HG02840 (cell line): ENCODE data around the gene EIF3A.
"Not testable (repeated sequence)": the region's sequence is repeated elsewhere in the genome, so short reads cannot be mapped to it uniquely, and the experiment has no call there.

ENCODE experiments used
- ATAC-seq: cut with Tn5 transposase; IDR thresholded peaks from one replicate; pipeline ENCODE4 v1.9.1; 2021; ENCODE audit warnings: mild to moderate bottlenecking, moderate library complexity, moderate number of reproducible peaks; ENCODE audit not compliant: unreplicated experiment, low FRiP score

The EIF3A gene

GRCh38 chr10:119100434-119101238 is 20.0 kb upstream of the EIF3A start:
- no peak for ATAC-seq

GRCh38 chr10:119098576-119098975 is 18.0 kb upstream of the EIF3A start:
- ATAC-seq = no peak

DNA sequence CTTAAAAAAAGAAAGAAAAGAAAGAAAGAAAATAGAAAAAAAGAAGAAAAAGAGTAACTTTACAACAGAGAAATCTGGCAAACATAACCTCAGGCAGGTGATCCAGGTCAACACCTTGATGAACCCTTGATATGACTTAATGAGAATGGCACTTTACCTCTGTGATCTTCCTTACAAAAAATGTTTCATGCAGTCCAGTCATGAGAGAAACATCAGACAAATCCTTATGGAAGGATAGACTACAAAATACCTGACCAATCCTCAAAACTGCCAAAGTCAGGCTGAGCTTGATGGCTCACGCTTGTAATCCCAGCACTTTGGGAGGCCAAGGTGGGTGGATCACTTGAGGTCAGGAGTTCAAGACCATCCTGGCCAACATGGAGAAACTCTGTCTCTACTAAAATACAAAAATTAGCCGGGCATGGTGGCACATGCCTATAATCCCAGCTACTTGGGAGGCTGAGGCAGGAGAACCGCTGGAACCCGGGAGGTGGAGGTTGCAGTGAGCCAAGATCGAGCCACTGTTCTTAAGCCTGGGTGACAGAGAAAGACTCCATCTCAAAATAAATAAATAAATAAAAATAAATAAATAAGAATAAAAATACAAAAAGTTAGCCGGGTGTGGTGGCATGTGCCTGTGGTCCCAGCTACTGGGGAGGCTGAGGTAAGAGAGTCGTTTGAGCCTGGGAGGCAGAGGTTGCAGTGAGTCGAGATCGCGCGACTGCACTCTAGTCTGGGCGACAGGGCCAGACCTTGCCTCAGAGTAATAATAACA is 16.2 kb upstream of the EIF3A start:
- not testable (repeated sequence) for ATAC-seq

DNA sequence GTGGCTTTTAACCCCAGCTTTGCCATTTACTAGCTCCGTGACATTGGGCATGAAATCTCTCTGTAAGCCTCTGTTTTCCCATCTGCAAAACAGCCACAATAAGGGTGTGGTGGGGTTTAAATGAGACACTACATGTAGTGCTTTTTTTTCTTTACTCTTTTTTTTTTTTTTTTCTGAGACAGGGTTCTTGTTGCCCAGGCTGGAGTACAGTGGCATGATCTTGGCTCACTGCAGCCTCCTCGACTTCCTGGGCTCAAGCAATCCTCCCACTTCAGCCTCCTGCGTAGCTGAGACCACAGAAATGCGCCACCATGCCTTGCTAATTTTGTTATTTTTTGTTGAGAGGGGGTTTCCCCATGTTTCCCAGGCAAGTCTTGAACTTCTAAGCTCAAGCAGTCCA is 15.0 kb upstream of the EIF3A start:
- no peak for ATAC-seq

DNA sequence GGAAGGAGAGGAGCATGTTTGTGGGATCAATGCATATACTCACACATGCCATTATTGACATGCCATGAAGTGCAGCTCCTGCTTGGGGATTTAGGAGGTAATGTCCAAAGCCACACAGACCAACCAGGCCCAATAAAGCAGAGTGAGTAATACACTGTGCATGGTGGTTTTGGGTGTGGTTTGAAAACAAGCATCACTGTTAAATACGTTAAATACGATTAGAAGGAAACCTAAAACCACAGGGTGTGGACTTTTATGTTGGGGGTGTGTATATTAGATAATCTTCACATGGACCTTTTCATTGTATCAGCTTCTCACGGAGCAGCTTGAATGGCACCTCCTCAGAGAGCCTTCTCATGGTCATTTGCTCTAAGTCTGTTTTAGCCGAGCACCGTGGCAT is 10.4 kb upstream of the EIF3A start:
- ATAC-seq = no peak

DNA sequence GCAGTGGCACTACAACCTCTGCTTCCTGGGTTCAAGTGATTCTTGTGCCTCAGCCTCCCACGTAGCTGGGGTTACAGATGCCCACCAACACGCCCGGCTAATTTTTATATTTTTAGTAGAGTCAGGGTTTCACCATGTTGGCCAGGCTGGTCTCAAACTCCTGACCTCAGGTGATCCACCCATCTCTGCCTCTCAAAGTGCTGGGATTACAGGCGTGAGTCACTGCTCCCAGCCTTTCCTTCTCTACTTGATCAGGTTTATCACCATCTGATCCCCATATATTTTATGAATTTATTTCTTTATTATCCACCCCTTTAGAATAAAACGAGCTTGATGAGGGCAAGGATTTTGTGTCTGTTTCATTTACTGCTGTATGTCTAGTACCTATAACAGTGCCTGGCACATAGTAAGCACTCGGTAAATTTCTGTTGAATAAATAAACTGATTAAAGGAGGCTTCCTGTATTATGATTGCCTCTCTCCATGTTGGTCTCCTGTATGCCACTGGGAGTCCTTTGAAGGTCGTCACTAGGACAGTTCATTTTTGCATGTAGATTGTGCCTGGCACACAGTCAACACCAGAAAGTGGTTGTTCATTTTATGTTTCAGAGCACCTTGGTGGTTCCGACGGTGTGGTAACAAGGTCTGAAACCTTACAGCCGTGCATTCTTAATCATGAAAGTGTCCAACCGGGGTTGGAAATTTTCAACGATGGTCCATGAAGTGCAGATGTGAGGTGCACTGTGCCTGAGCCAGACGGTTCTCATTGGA is 9.6 kb upstream of the EIF3A start:
- no peak for ATAC-seq

- no peak for ATAC-seq
Observed at GRCh38 chr10:119087271-119087882, 6.8 kb upstream of the EIF3A start.

- no peak for ATAC-seq
Observed at GRCh38 chr10:119084896-119085295, 4.3 kb upstream of the EIF3A start.

- peak; percentile 43 for ATAC-seq
Observed at GRCh38 chr10:119079599-119080520, 757 bp downstream of the EIF3A start.

GRCh38 chr10:119078422-119079179 is 2.0 kb downstream of the EIF3A start:
- no peak for ATAC-seq

- no peak for ATAC-seq
Observed at GRCh38 chr10:119073584-119073983, 7.0 kb downstream of the EIF3A start.

DNA sequence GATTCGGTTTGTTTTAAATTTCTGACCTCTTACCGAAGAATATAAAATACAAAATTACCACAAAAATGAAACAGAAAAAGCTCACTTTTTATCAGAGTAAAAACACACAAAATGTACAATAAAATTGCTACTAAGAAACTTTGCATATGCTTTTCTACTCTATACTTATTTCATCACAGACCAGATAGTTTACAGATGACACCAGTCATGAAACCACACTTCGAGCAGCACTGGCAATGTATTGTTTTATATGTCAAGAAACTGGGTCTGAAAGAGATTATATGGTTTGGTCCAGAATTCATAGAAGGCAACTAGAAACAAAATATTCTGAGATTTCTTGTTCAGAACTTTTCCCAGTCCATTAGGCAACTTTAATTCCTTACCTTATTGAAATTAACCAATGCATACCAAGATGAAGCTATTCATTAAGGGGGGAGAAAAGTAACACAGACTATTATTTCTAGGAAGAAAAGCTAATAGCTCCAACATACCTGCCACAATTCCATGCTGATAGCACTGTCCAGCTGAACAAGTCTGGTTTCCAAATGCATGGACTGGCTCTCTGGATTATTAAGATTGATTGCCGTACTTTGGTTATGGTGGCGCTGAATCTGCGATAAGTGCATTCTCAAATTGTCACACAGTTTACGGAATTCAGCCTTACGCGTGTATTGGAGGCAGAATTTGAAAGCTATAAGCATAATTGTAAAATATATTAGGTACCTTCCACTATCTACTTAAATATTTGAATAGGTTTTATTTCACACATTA is 10.0 kb downstream of the EIF3A start:
- ATAC-seq = no peak

GRCh38 chr10:119061926-119062325 is 18.7 kb downstream of the EIF3A start:
- no peak for ATAC-seq

DNA sequence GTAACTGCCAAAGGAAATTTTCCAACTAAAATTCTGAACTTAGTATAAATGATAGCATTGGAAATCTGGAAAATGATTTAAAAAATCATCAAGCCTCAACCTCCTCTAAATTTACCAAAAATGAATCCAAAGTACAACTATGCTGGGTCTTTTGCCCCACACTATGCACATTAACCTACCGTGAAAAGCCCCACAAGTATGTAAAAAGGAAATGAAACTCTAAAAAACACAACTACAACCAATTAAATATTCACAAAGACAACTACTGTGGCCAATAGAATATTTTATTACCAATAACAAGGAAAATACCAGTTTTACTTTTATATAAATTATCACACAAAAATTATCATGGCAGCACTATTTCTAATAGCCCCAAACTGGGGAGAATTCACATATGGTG is 19.3 kb downstream of the EIF3A start:
- no peak for ATAC-seq

- no peak for ATAC-seq
Observed at GRCh38 chr10:119060107-119060506, 20.5 kb downstream of the EIF3A start.

DNA sequence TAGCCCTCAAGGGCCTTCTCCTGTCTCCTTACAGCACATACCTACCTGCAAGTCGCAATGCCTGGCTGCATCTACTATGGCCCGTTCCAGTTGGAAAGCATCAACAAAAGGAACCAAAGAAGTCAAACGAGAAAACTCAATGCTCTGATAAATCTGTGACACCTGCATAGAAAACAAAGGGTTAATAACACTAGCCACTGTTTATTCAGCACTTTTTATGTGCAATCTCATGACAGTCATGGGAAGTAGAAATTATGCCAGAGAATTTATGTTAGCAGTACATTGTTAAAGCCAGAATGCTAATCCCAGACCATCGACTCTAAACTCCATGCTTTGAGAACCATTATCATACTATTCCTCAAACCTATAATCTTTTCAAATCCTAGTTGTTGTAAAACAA is 21.1 kb downstream of the EIF3A start:
- no peak for ATAC-seq

GRCh38 chr10:119058010-119058409 is 22.6 kb downstream of the EIF3A start:
- no peak for ATAC-seq

GRCh38 chr10:119055472-119055871 is 25.1 kb downstream of the EIF3A start:
- ATAC-seq = no peak
